PC-9 (cell line): Measurements from ENCODE around the gene MAP1LC3B2. TPM values are rescaled to one million over a fixed set of nuclear protein-coding genes. Genes with fewer than 3 reads are reported as not detected.
A peak's percentile ranks its signal among the peaks of the same experiment; 100 is the strongest.

ENCODE experiments used
- BruUV-seq: library from RNA; stranded (reverse); fragments of 400-500 nt; replicated peaks from 2 replicates; lab custom pipeline; 2021; lab: Mats Ljungman, UMichigan
- CTCF ChIA-PET: fragments of 300-600 bp; sonication (Branson Sonifier 250); formaldehyde crosslinking; loops from one replicate; lab custom pipeline; 2022; ENCODE audit warnings: antibody characterized with exemption; lab: Charles Lee
- POLR2A ChIA-PET: fragments of 300-600 bp; sonication (Branson Sonifier 250); formaldehyde crosslinking; loops from one replicate; lab custom pipeline; 2022; ENCODE audit warnings: antibody characterized with exemption; ENCODE audit not compliant: unreplicated experiment; lab: Charles Lee
- DNase-seq, 2 experiments: peaks; one replicate each; pipeline versions ENCODE4 v3.0.0 to v3.0.0-alpha.2; 2015 to 2022; ENCODE audit warnings: mixed read lengths in 1 of 2
- H2AFZ ChIP-seq: fragments of 200-600 bp; sonication (generic); 2 replicates; pipeline ENCODE4 v1.8.1; 2017; ENCODE audit warnings: antibody characterized with exemption
- H3F3A ChIP-seq: fragments of 200-600 bp; sonication (generic); 2 replicates; pipeline ENCODE4 v1.8.1; 2017; ENCODE audit warnings: antibody characterized with exemption, mild to moderate bottlenecking, low read depth; ENCODE audit not compliant: insufficient read depth
- H3K27ac ChIP-seq: fragments of 200-600 bp; sonication (generic); 2 replicates; pipeline ENCODE4 v1.6.1; 2016; ENCODE audit warnings: mixed run types
- H3K27me3 ChIP-seq: fragments of 200-600 bp; sonication (generic); 2 replicates; pipeline ENCODE4 v1.6.1; 2016; ENCODE audit warnings: low read depth, mixed run types; ENCODE audit not compliant: insufficient read depth
- H3K36me3 ChIP-seq: fragments of 200-600 bp; sonication (generic); 2 replicates; pipeline ENCODE4 v1.6.1; 2016; ENCODE audit warnings: low read depth, mixed run types
- H3K4me1 ChIP-seq: fragments of 200-600 bp; sonication (generic); replicated peaks from 2 replicates; pipeline ENCODE4 v1.6.1; 2016; ENCODE audit warnings: mixed run types; ENCODE audit not compliant: insufficient read depth
- H3K4me2 ChIP-seq: fragments of 200-600 bp; sonication (generic); 2 replicates; pipeline ENCODE4 v1.6.1; 2017; ENCODE audit warnings: mixed run types
- H3K4me3 ChIP-seq: fragments of 200-600 bp; sonication (generic); 2 replicates; pipeline ENCODE4 v1.6.1; 2016; ENCODE audit warnings: mixed run types
- H3K79me2 ChIP-seq: fragments of 200-600 bp; sonication (generic); 2 replicates; pipeline ENCODE4 v1.6.1; 2017; ENCODE audit warnings: low read depth, mixed run types
- H3K9me2 ChIP-seq: fragments of 200-600 bp; sonication (generic); 2 replicates; pipeline ENCODE4 v1.8.1; 2017; ENCODE audit warnings: mild to moderate bottlenecking; ENCODE audit not compliant: insufficient read depth
- H3K9me3 ChIP-seq: fragments of 200-600 bp; sonication (generic); 2 replicates; pipeline ENCODE4 v1.8.1; 2016; ENCODE audit warnings: low read depth; ENCODE audit not compliant: insufficient read depth
- H4K20me1 ChIP-seq: fragments of 200-600 bp; sonication (generic); 2 replicates; pipeline ENCODE4 v1.8.1; 2017; ENCODE audit not compliant: insufficient read depth
- CTCF ChIP-seq: fragments of 200-600 bp; sonication (generic); conservative IDR thresholded peaks from 2 replicates; pipeline ENCODE4 v1.6.1; 2017; ENCODE audit warnings: mixed run types, antibody characterized with exemption, mild to moderate bottlenecking, moderate library complexity
- EZH2 ChIP-seq: fragments of 200-600 bp; sonication (generic); IDR thresholded peaks from 2 replicates; pipeline ENCODE4 v1.8.0; 2017; ENCODE audit warnings: antibody characterized with exemption, low read depth
- intact Hi-C: fragments of 100-400 bp; cut with micrococcal nuclease; formaldehyde crosslinking; loops from one replicate; pipeline ENCODE4 v1.10.0; 2022; ENCODE audit not compliant: unreplicated experiment
- total RNA-seq: library from RNA; stranded (reverse); gene quantifications from 2 replicates; pipeline ENCODE4 v1.2.3, GENCODE V29; 2021

MAP1LC3B2 gene
- total RNA-seq, 1 experiment from 2014 or later = 1.4 TPM

DNA sequence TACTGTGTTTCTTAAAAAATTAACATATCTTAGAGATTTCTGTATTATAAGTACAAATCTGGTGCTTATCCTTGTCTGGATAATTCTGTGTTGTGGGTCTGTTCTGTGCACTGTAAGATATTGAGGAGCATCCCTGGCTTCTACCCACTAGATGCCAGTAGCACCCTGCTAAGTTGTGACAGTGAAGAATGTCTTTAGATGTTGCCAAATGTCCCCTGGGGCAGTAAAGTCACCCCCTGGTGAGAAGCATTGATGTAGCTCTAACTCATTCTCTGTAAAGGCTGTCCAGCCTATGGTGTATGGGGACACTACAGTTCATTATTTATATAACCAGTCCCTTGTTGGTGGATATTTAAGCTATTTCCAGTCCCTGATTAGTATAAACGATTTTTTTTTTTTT lies 31.4 kb downstream of the MAP1LC3B2 start:
- BruUV-seq = no TSS peak
- Histone ChIP-seq H3K79me2 (no peaks in the 10 kb centered on the region), H3K27ac (no peak overlapping the region), H3K4me3 (no peak overlapping the region), H4K20me1 (no peaks in the 10 kb centered on the region), H3K27me3 (0 out of 2 replicates have a peak, but pooled peaks cover 3% of the 10 kb centered on the region), H3K36me3 (no peaks in the 10 kb centered on the region), H3K9me2 (no peaks in the 10 kb centered on the region), H3K4me1 (peaks cover 12% of the 10 kb centered on the region; the same call in 1 of the 2 replicates), H3K9me3 (no peaks in the 10 kb centered on the region), H3F3A (peaks cover 5% of the 10 kb centered on the region; the same call in 1 of the 2 replicates), H2AFZ (no peak overlapping the region), H3K4me2 (no peak overlapping the region)
- POLR2A ChIA-PET = interaction anchor here (0.6 kb wide), 2 partner anchors 135 to 217 kb away, joined by 3 to 14 read pairs; no protein-coding TSS in a partner anchor
- TF ChIP-seq CTCF (peak; percentile 63), EZH2 (no peak)
- DNase-seq = peak; percentile 65 to 90
- intact Hi-C loops = loop anchor here (1.0 to 10.0 kb wide), 5 partner anchors 63 to 596 kb away; no protein-coding TSS in a partner anchor
- CTCF ChIA-PET = interaction anchor here (0.6 to 1.0 kb wide), 3 partner anchors 13 to 156 kb away, joined by 3 to 4 read pairs (median 4); no protein-coding TSS in a partner anchor

DNA sequence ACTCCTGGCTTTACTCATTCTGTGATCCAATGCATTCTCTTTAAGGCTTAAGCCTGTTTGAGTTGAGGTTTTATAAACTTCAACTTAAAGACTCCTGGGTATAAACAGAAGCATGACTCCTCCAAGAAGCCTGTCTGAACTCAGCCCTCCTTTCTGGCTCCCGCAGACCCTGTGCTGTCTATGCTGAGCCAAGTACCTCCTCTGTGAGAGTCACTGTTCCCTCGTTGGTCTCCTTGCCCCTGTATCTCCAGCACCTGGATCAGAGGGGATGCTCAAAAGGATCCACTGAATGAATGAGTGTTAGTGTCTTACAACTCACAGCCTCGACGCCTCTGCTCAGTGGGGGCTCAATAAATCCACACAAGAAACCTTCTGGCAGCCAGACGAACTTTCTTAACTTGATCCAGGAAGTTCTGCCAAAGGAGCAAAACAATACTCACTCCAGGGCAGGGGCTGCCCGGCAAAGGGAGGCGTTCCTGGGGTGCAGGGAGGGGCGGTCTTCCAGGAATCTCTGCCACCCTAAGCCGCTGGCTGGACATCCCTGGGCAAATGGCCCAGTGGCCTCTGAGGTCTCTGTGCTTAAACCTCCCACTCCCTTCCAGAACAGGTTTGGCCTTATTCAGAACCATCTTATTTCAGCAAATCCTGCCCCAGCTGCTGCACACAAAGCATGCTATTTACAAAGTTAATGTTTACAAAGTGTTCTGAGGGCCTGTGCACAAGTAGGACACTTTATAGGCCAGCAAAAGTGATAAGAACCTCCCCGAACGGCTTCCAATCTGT lies 32.9 kb downstream of the MAP1LC3B2 start:
- Histone ChIP-seq H3K4me3 (no peak overlapping the region), H2AFZ (no peak overlapping the region), H3K79me2 (no peaks in the 10 kb centered on the region), H3K4me2 (no peak overlapping the region), H3K27ac (no peak overlapping the region), H3K9me2 (no peaks in the 10 kb centered on the region), H3K4me1 (peaks cover 12% of the 10 kb centered on the region; the same call in 1 of the 2 replicates), H3F3A (peaks cover 5% of the 10 kb centered on the region; the same call in 1 of the 2 replicates), H3K27me3 (0 out of 2 replicates have a peak, but pooled peaks cover 3% of the 10 kb centered on the region), H3K36me3 (no peaks in the 10 kb centered on the region), H4K20me1 (no peaks in the 10 kb centered on the region), H3K9me3 (no peaks in the 10 kb centered on the region)
- ChIA-PET POLR2A (no interaction called here), CTCF (interaction anchor here (0.6 kb wide), 1 partner anchor 594 kb away, joined by 3 read pairs; no protein-coding TSS in a partner anchor)
- intact Hi-C loops = loop anchor here (2.0 to 10.0 kb wide), 4 partner anchors 65 to 597 kb away; no protein-coding TSS in a partner anchor
- no peak for TF ChIP-seq CTCF
- TF ChIP-seq EZH2 = no peak
- BruUV-seq = no TSS peak
- peak in 1 of 2 experiments; percentile 70 for DNase-seq

DNA sequence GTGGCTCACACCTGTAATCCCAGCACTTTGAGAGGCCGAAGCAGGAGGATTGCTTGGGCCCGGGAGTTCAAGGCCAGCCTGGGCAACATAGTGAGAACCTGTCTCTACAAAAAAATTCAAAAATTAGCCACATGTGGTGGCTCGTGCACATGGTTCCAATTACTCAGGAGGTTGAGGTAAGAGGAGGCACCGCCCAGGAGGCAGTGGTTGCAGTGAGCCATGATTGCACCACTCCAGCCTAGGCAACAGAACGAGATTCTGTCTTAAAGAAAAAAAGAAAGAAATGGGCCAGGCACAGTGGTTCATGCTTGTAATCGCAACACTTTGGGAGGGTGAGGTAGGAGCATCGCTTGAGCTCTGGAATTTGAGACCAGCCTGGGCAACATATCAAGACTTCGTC lies 33.5 kb downstream of the MAP1LC3B2 start:
- H3K27me3 ChIP-seq = 0 out of 2 replicates have a peak, but pooled peaks cover 3% of the 10 kb centered on the region
- ChIA-PET POLR2A (no interaction called here), CTCF (no interaction called here)
- H3K79me2 ChIP-seq = no peaks in the 10 kb centered on the region
- BruUV-seq = no TSS peak
- no peaks in the 10 kb centered on the region for H3K9me2 ChIP-seq
- H3F3A ChIP-seq = peaks cover 5% of the 10 kb centered on the region; the same call in 1 of the 2 replicates
- H3K27ac ChIP-seq = no peak overlapping the region
- H3K4me1 ChIP-seq = peaks cover 12% of the 10 kb centered on the region; the same call in 1 of the 2 replicates
- H4K20me1 ChIP-seq = no peaks in the 10 kb centered on the region
- H3K9me3 ChIP-seq = no peaks in the 10 kb centered on the region
- DNase-seq = no peak
- H3K4me2 ChIP-seq = no peak overlapping the region
- H3K4me3 ChIP-seq = no peak overlapping the region
- intact Hi-C loops = loop anchor here (5.0 to 10.0 kb wide), 3 partner anchors 65 to 598 kb away; no protein-coding TSS in a partner anchor
- no peaks in the 10 kb centered on the region for H3K36me3 ChIP-seq
- no peak for TF ChIP-seq CTCF
- TF ChIP-seq EZH2 = no peak
- H2AFZ ChIP-seq = no peak overlapping the region
